Left ventricle myocardium inferior (tissue), 1 donor: ENCODE measurements around the gene TXK. TPM values are rescaled to one million over a fixed set of nuclear protein-coding genes. Genes with fewer than 3 reads are reported as not detected.

ENCODE experiments used
- DNase-seq: peaks from one replicate; pipeline ENCODE4 v3.0.0-alpha.2; 2020
- H3K27ac ChIP-seq: fragments of 200-600 bp; replicated peaks from 2 replicates; pipeline ENCODE4 v1.8.0; 2021
- H3K27me3 ChIP-seq: fragments of 200-600 bp; 2 replicates; pipeline ENCODE4 v1.8.0; 2021; ENCODE audit warnings: low read depth
- H3K36me3 ChIP-seq: fragments of 200-600 bp; 2 replicates; pipeline ENCODE4 v1.8.0; 2021
- H3K4me1 ChIP-seq: fragments of 200-600 bp; 2 replicates; pipeline ENCODE4 v1.8.0; 2021
- H3K4me3 ChIP-seq: fragments of 200-600 bp; 2 replicates; pipeline ENCODE4 v1.8.0; 2021; ENCODE audit warnings: mild to moderate bottlenecking, moderate library complexity
- H3K9me3 ChIP-seq: fragments of 200-600 bp; replicated peaks from 2 replicates; pipeline ENCODE4 v1.8.0; 2021
- CTCF ChIP-seq: fragments of 200-600 bp; IDR thresholded peaks from 2 replicates; pipeline ENCODE4 v1.8.0; 2021; ENCODE audit warnings: antibody characterized with exemption, mild to moderate bottlenecking, borderline replicate concordance
- intact Hi-C: fragments of 100-400 bp; cut with micrococcal nuclease; formaldehyde crosslinking; loops from one replicate; pipeline ENCODE4 v1.11.0; 2022
- total RNA-seq: library from RNA; stranded (reverse); fragmentation: NEBNext Ultra II Directional; extraction: Animal tissue kit (Norgen Biotek cat#: 25700); gene quantifications from one replicate; pipeline ENCODE4 v1.2.1, GENCODE V29; 2021
- donor health status: DM: no; HTN: yes; CAD: no; lungs with severe emphysema.

TXK gene
- total RNA-seq, 1 donor from 2014 or later, result 0.71 TPM

- Histone ChIP-seq H3K36me3 (no peaks in the 10 kb centered on the region), H3K27me3 (no peaks in the 10 kb centered on the region), H3K4me3 (no peak overlapping the region), H3K4me1 (no peaks in the 10 kb centered on the region), H3K27ac (no peak overlapping the region), H3K9me3 (no peaks in the 10 kb centered on the region)
- intact Hi-C loops, result loop anchor here (10.0 kb wide), 1 partner anchor 75 kb away; no protein-coding TSS in a partner anchor
- no peak for DNase-seq
- TF ChIP-seq CTCF, result no peak
Observed at GRCh38 chr4:48079972-48080391, 54.1 kb downstream of the TXK start.

- H3K27ac ChIP-seq, result no peak overlapping the region
- no peaks in the 10 kb centered on the region for H3K27me3 ChIP-seq
- no peak overlapping the region for H3K4me3 ChIP-seq
- H3K4me1 ChIP-seq, result no peaks in the 10 kb centered on the region
- DNase-seq, result no peak
- intact Hi-C loops, result no loop called here
- H3K36me3 ChIP-seq, result no peaks in the 10 kb centered on the region
- no peaks in the 10 kb centered on the region for H3K9me3 ChIP-seq
- no peak for TF ChIP-seq CTCF
Observed at GRCh38 chr4:48078862-48079655, 55.0 kb downstream of the TXK start.

- Histone ChIP-seq H3K36me3 (no peaks in the 10 kb centered on the region), H3K4me3 (no peak overlapping the region), H3K27ac (no peak overlapping the region), H3K4me1 (no peaks in the 10 kb centered on the region), H3K9me3 (no peaks in the 10 kb centered on the region), H3K27me3 (no peaks in the 10 kb centered on the region)
- intact Hi-C loops, result no loop called here
- no peak for TF ChIP-seq CTCF
- no peak for DNase-seq
Observed at GRCh38 chr4:48078425-48078824, 55.6 kb downstream of the TXK start.

GRCh38 chr4:48074657-48075056 lies 59.4 kb downstream of the TXK start:
- Histone ChIP-seq H3K27me3 (no peaks in the 10 kb centered on the region), H3K4me3 (no peak overlapping the region), H3K4me1 (no peaks in the 10 kb centered on the region), H3K36me3 (no peaks in the 10 kb centered on the region), H3K9me3 (no peaks in the 10 kb centered on the region), H3K27ac (no peak overlapping the region)
- no peak for TF ChIP-seq CTCF
- no peak for DNase-seq
- intact Hi-C loops, result no loop called here

- intact Hi-C loops, result no loop called here
- H3K27me3 ChIP-seq, result no peaks in the 10 kb centered on the region
- H3K27ac ChIP-seq, result no peak overlapping the region
- TF ChIP-seq CTCF, result no peak
- H3K9me3 ChIP-seq, result no peaks in the 10 kb centered on the region
- no peak overlapping the region for H3K4me3 ChIP-seq
- no peaks in the 10 kb centered on the region for H3K4me1 ChIP-seq
- no peak for DNase-seq
- H3K36me3 ChIP-seq, result no peaks in the 10 kb centered on the region
Observed at GRCh38 chr4:48073567-48074103, 60.4 kb downstream of the TXK start.
